Nephron progenitor cell (in vitro differentiated cells): ENCODE measurements around the gene TMEM245.

Experiments
- DNase-seq: peaks from one replicate; pipeline ENCODE4 v3.0.0; 2021
- H3K27ac Mint-ChIP-seq: 2 replicates; pipeline ENCODE4 v1.8.0; 2021; ENCODE audit warnings: mild to moderate bottlenecking, moderate library complexity, mixed read lengths
- H3K27me3 Mint-ChIP-seq: 2 replicates; pipeline ENCODE4 v1.8.0; 2021; ENCODE audit warnings: mild to moderate bottlenecking, low read depth, mixed read lengths; ENCODE audit not compliant: poor library complexity
- H3K36me3 Mint-ChIP-seq: 2 replicates; pipeline ENCODE4 v1.8.0; 2021; ENCODE audit warnings: low read depth, mixed read lengths
- H3K4me1 Mint-ChIP-seq: 2 replicates; pipeline ENCODE4 v1.8.0; 2021; ENCODE audit warnings: mixed read lengths
- H3K4me3 Mint-ChIP-seq: 2 replicates; pipeline ENCODE4 v1.8.0; 2021; ENCODE audit warnings: mild to moderate bottlenecking, moderate library complexity, mixed read lengths
- H3K9me3 Mint-ChIP-seq: 2 replicates; pipeline ENCODE4 v1.8.0; 2021; ENCODE audit warnings: mild to moderate bottlenecking, moderate library complexity, mixed read lengths
- CTCF ChIP-seq: fragments of 200-600 bp; sonication (generic); IDR thresholded peaks from 2 replicates; pipeline ENCODE4 v1.5.0; 2021; ENCODE audit warnings: antibody characterized with exemption

The TMEM245 gene

GRCh38 chr9:109031241-109031640 lies 88.5 kb downstream of the TMEM245 start:
- Mint-ChIP-seq H3K4me3 (no peak overlapping the region), H3K36me3 (peaks cover 53% of the 10 kb centered on the region), H3K4me1 (peaks cover 37% of the 10 kb centered on the region), H3K27me3 (no peaks in the 10 kb centered on the region), H3K9me3 (no peaks in the 10 kb centered on the region), H3K27ac (no peak overlapping the region)
- no peak for TF ChIP-seq CTCF
- no peak for DNase-seq

GRCh38 chr9:109030426-109030825 lies 89.3 kb downstream of the TMEM245 start:
- Mint-ChIP-seq H3K4me3 (no peak overlapping the region), H3K27ac (peak overlapping the region; percentile 87), H3K36me3 (peaks cover 47% of the 10 kb centered on the region)

GRCh38 chr9:109028457-109028856 lies 91.3 kb downstream of the TMEM245 start:
- Mint-ChIP-seq H3K27ac (no peak overlapping the region), H3K27me3 (no peaks in the 10 kb centered on the region), H3K36me3 (peaks cover 55% of the 10 kb centered on the region), H3K4me1 (peaks cover 53% of the 10 kb centered on the region), H3K4me3 (no peak overlapping the region), H3K9me3 (no peaks in the 10 kb centered on the region)
- DNase-seq: no peak
- TF ChIP-seq CTCF: no peak

More at GRCh38 chr9:109030426-109030825, 89.3 kb downstream of the TMEM245 start:
- DNase-seq: no peak
- Mint-ChIP-seq H3K27me3 (no peaks in the 10 kb centered on the region), H3K9me3 (no peaks in the 10 kb centered on the region), H3K4me1 (peaks cover 41% of the 10 kb centered on the region)
- no peak for TF ChIP-seq CTCF

GRCh38 chr9:109027176-109027575 lies 92.6 kb downstream of the TMEM245 start:
- Mint-ChIP-seq H3K36me3 (peaks cover 49% of the 10 kb centered on the region), H3K27ac (peak overlapping the region; percentile 58), H3K9me3 (no peaks in the 10 kb centered on the region), H3K27me3 (no peaks in the 10 kb centered on the region), H3K4me3 (no peak overlapping the region), H3K4me1 (peaks cover 63% of the 10 kb centered on the region)
- no peak for DNase-seq
- TF ChIP-seq CTCF: no peak

DNA sequence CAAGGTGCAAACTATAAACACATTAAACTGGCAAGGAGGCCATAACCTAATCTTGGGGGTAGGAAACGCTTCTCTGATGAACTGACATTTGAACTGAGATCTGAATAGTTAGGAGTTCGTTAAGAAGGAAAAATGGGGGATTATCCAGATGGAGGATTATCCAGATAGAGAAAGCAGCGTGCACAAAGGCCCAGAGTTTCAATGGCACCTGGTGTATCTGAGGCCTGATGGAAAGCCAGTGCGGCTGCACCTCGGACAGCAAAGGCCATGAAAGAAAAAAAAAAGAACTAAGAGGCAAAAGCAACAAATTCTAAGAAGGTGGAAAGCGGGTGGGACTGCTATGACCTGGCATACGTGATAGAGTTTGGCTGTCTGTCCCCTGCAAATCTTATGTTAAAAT lies 93.4 kb downstream of the TMEM245 start:
- peaks cover 42% of the 10 kb centered on the region for H3K36me3 Mint-ChIP-seq
- H3K9me3 Mint-ChIP-seq: no peaks in the 10 kb centered on the region
- TF ChIP-seq CTCF: no peak
- no peak overlapping the region for H3K4me3 Mint-ChIP-seq
- H3K27ac Mint-ChIP-seq: peak overlapping the region; percentile 58
- no peaks in the 10 kb centered on the region for H3K27me3 Mint-ChIP-seq
- DNase-seq: no peak
- H3K4me1 Mint-ChIP-seq: peaks cover 63% of the 10 kb centered on the region

DNA sequence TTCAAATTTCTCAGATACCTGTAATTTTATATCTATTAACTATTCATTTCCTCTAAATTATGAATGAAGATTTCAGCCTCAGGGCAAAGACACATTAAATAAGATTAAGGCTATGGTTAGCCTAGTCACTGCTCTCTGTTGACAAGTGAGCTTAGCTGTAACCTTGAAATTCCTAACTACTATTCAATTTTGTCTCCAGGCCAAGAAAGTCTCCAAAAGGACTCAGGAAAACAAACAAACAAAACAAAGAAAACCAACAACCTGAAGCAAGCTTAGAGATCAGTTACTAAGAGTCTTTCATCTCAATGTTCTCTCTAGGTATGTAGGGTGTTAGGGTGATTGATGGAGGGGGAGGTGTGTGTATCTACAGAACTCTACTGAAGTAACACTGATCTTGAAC lies 96.9 kb downstream of the TMEM245 start:
- H3K27me3 Mint-ChIP-seq: no peaks in the 10 kb centered on the region
- H3K27ac Mint-ChIP-seq: peak overlapping the region; percentile 8
- TF ChIP-seq CTCF: no peak
- no peak for DNase-seq
- H3K4me3 Mint-ChIP-seq: no peak overlapping the region
- peaks cover 43% of the 10 kb centered on the region for H3K4me1 Mint-ChIP-seq
- no peaks in the 10 kb centered on the region for H3K9me3 Mint-ChIP-seq
- peaks cover 52% of the 10 kb centered on the region for H3K36me3 Mint-ChIP-seq
